Esophagus (tissue), 2 donors: ENCODE measurements around the gene TSFM. TPM values are rescaled to one million over a fixed set of nuclear protein-coding genes. Genes with fewer than 3 reads are reported as not detected.
"Not testable (repeated sequence)": the region's sequence is repeated elsewhere in the genome, so short reads cannot be mapped to it uniquely, and the experiment has no call there.

ENCODE experiments used
- H3K27ac ChIP-seq, 2 donors: one replicate each; pipeline ENCODE4 v1.5.1; 2013; ENCODE audit warnings: low read depth in 2 of 2, mild to moderate bottlenecking in 2 of 2, inconsistent platforms in 1 of 2, low read length in 1 of 2, moderate library complexity in 1 of 2
- H3K27me3 ChIP-seq, 2 donors: one replicate each; pipeline ENCODE4 v1.6.1; 2013; ENCODE audit warnings: low read length in 2 of 2, control low read depth in 1 of 2, mild to moderate bottlenecking in 1 of 2; ENCODE audit not compliant: insufficient read depth in 2 of 2, control insufficient read depth in 1 of 2
- H3K36me3 ChIP-seq, 2 donors: one replicate each; pipeline ENCODE4 v1.6.1; 2013; ENCODE audit warnings: low read length in 1 of 2; ENCODE audit not compliant: control insufficient read depth in 2 of 2, insufficient read depth in 2 of 2
- H3K4me1 ChIP-seq, 2 donors: one replicate each; pipeline ENCODE4 v1.6.1; 2013; ENCODE audit warnings: low read length in 1 of 2; ENCODE audit not compliant: control insufficient read depth in 2 of 2, insufficient read depth in 2 of 2
- H3K4me3 ChIP-seq, 2 donors: one replicate each; pipeline ENCODE4 v1.5.1; 2013; ENCODE audit warnings: low read length in 2 of 2, mild to moderate bottlenecking in 2 of 2, low read depth in 1 of 2, moderate library complexity in 1 of 2
- H3K9me3 ChIP-seq, 2 donors: one replicate each; pipeline ENCODE4 v1.6.1; 2013; ENCODE audit warnings: mild to moderate bottlenecking in 2 of 2, low read depth in 1 of 2, low read length in 1 of 2, moderate library complexity in 1 of 2; ENCODE audit not compliant: control insufficient read depth in 2 of 2, insufficient read depth in 1 of 2
- WGBS, 2 donors: extraction: QIAGEN DNeasy Blood & Tissue Kit; methylation state at CpG; one replicate each; pipeline ENCODE4 v1.1.7; 2013; 5-methylcytosine and 5-hydroxymethylcytosine counted together
- polyA plus RNA-seq, 2 donors: library from polyadenylated mRNA; stranded (reverse); fragments of 200-250 nt; gene quantifications; one replicate each; pipeline ENCODE4 v1.2.3, GENCODE V29; 2013
- donor health status: healthy with polysubstance abuse.
- donor health status: Bipolar disorder and iron deficiency.

The TSFM gene
- polyA plus RNA-seq, 2 donors: 20.5 to 30.4 TPM

DNA sequence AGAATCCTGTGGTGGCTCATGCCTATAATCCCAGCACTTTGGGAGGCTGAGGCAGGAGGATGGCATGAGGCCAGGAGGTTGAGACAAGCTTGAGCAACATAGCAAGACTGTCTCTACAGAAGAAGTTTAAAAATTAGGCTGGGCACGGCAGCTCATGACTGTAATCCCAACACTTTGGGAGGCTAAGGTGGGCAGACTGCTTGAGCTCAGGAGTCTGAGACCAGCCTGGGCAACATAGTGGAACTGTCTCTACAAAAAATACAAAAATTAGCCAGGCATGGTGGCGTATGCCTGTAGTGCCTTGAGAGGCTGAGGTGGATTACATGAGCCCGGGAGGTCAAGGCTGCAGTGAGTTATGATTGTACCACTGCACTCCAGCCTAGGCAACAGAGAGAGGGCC lies 14.7 kb upstream of the TSFM start:
- Histone ChIP-seq H3K27ac (no peak overlapping the region), H3K36me3 (peaks cover 0 to 7% of the 10 kb centered on the region in 2 donors), H3K9me3 (no peaks in the 10 kb centered on the region), H3K4me1 (peaks cover 16 to 27% of the 10 kb centered on the region in 2 donors), H3K27me3 (no peaks in the 10 kb centered on the region), H3K4me3 (no peak overlapping the region)
- WGBS, 2 donors: 94% methylated on average over 3 of the region's 3 CpGs

DNA sequence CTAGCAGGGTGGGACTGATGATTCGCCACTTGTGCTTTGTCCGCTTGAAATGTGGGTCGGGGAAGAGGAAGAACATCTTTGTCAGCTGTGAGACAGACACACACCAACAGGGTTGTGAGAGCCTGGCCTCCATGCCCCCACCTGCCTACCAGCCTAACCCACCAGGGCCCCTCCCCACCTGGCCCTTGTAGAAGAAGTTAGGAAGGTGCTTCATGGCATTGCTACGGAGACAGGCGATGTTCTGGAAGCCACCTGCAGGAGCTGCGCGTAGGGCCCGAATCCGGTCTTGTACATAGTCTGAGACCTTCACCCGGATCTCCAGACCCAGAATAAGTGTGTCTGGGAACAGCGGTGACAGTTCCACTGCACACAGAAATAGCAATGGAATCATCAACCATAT lies 13.0 kb upstream of the TSFM start:
- no peak overlapping the region for H3K4me3 ChIP-seq
- H3K27ac ChIP-seq: no peak overlapping the region
- no peaks in the 10 kb centered on the region for H3K27me3 ChIP-seq
- 95 to 97% methylated on average over 11 of the region's 11 CpGs for WGBS, 2 donors
- H3K4me1 ChIP-seq: peaks cover 16 to 26% of the 10 kb centered on the region in 2 donors
- H3K9me3 ChIP-seq: no peaks in the 10 kb centered on the region
- H3K36me3 ChIP-seq: peaks cover 0 to 7% of the 10 kb centered on the region in 2 donors

DNA sequence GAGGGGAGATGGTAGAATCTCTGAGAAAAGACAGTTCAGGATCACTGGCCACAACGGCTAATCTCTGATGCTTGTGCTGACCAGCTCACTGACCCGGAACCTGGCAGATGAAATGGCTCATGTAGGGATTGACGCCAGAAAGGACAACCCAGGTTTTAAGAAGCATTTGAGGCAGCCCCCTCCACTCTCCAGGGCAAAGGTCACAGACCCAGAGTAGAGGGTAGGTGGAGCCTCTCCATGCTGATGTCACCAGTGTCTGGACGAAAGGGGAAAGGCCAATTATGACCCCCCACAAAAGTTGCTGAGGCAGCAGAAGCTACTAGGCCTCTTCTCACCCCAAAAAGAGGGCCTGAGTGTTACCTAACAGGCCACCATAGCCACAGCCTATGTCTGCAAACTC lies 11.9 kb upstream of the TSFM start:
- Histone ChIP-seq H3K9me3 (no peaks in the 10 kb centered on the region), H3K4me3 (no peak overlapping the region), H3K36me3 (peaks cover 0 to 7% of the 10 kb centered on the region in 2 donors), H3K4me1 (peaks cover 16% of the 10 kb centered on the region in 2 donors), H3K27ac (no peak overlapping the region), H3K27me3 (no peaks in the 10 kb centered on the region)
- WGBS, 2 donors: 90 to 93% methylated on average over 4 of the region's 4 CpGs

DNA sequence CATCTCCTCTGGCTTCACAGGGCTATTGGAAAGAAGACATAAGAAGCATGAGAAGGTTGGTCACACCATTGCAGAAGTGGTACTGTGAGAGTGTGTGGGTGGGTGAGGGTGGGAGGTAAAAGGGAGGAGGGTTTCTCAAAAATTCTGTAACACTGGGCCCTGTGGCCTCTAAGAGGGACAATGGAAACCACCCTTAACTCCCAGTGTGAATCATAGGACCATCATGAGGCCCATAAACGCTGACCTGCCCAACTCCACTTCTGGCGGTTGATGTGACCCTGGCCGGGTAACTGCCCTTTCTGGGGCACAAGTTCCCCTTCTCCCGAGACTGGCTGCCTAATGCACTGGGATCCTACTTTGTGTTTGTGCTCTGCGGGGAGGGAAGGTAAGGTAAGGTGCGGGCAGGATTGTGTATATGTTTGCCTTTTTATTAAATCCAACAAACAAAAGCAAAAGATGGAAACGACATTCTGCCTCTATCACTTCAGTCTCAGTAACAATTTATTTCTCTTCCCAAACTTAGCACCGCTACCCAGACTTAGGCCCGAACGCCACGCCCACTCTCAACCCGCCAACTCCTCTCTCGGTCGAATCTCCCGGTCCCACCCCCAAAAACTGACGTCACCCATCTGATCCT lies 11.2 kb upstream of the TSFM start:
- Histone ChIP-seq H3K4me3 (peak overlapping the region; percentile 80 to 85), H3K27ac (peak overlapping the region; percentile 85 to 98), H3K9me3 (no peaks in the 10 kb centered on the region), H3K4me1 (peaks cover 10% of the 10 kb centered on the region in 2 donors), H3K27me3 (no peaks in the 10 kb centered on the region), H3K36me3 (peaks cover 0 to 7% of the 10 kb centered on the region in 2 donors)
- WGBS, 2 donors: 0 to 2% methylated on average over 16 of the region's 16 CpGs

DNA sequence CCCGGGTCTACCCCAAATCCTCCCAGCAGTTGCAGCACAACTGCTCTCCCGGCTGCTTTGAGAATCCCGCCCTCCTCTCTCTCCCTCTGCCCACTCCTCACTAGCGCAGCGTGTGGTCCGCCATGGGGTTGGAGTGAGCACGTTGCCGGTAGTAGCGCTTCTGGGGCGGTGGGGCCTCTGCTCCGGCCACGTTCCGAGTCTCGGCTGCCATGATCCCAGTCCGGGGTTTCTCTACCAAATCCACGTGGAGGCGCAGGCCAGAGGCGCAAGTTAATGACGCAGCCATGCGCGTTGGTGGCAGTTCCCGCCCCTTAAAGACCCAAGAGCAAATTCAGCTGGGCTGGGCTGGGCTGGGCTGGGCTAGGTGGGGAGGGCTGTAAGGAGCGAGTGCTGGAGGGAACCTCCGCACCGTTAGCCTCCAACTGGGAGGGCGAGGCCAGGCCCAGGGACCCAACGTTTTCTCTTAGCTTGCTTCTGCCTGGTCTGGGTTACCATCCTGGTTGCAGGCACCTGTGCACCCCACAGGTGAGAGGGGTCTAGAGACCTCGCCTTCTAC lies 10.6 kb upstream of the TSFM start, which contains the start of gene METTL1:
Gene METTL1, minus strand, starts transcription at position 233 of the 556 bp plus-strand sequence. Its CDS starts 22 bp downstream, at position 211.
- peaks cover 0 to 7% of the 10 kb centered on the region in 2 donors for H3K36me3 ChIP-seq
- no peaks in the 10 kb centered on the region for H3K9me3 ChIP-seq
- peak within 1 kb of the TSS; percentile 85 to 98 for H3K27ac ChIP-seq
- peak within 1 kb of the TSS; percentile 80 to 85 for H3K4me3 ChIP-seq
- no peaks in the 10 kb centered on the region for H3K27me3 ChIP-seq
- 0% methylated on average over 28 of the region's 28 CpGs for WGBS, 2 donors
- H3K4me1 ChIP-seq: peaks cover 4 to 5% of the 10 kb centered on the region in 2 donors

DNA sequence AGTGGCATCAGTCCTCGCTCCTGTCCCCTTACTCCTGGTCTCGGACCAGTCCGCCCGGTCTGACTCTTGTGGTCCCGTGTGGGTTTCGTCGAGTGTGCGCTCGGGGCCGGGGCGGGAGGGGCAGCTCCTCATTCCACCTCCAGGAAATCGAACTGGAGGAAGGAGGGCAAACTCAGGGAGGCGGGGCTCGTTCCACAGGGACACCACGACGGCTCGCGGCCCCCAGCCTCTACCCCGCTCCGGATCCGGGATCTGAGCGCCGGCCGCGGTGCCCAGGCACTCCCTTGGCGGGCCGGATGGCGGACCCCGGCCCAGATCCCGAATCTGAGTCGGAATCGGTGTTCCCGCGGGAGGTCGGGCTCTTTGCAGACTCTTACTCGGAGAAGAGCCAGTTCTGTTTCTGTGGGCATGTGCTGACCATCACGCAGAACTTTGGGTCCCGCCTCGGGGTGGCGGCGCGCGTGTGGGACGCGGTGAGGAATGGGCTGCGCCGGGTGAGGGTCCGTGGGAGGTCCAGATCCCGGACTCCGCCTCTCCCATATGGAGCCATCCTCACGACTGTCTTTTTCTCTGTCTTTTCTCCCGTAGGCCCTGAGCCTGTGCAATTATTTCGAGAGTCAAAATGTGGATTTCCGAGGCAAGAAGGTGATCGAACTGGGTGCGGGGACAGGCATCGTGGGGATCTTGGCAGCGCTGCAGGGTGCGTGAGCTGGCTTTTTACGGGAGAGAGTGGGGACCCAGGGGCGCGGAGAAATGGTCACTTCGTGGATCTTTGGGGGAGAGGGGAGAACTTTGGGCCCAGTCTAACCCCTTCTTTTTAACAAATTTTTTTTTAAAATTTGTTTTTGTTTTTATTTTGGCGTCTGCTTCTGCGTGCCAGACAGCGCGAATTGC lies 9.9 kb upstream of the TSFM start, which contains the start of gene EEF1AKMT3:
Gene EEF1AKMT3, plus strand, starts transcription at position 186 of the 894 bp plus-strand sequence. Its CDS starts 111 bp downstream, at position 297.
- 1 to 3% methylated on average over 66 to 67 of the region's 67 CpGs for WGBS, 2 donors
- peak within 1 kb of the TSS; percentile 80 to 85 for H3K4me3 ChIP-seq
- peaks cover 3 to 4% of the 10 kb centered on the region in 2 donors for H3K4me1 ChIP-seq
- H3K27ac ChIP-seq: peak within 1 kb of the TSS; percentile 85 to 98
- H3K9me3 ChIP-seq: no peaks in the 10 kb centered on the region
- H3K27me3 ChIP-seq: no peaks in the 10 kb centered on the region
- H3K36me3 ChIP-seq: peaks cover 0 to 7% of the 10 kb centered on the region in 2 donors

DNA sequence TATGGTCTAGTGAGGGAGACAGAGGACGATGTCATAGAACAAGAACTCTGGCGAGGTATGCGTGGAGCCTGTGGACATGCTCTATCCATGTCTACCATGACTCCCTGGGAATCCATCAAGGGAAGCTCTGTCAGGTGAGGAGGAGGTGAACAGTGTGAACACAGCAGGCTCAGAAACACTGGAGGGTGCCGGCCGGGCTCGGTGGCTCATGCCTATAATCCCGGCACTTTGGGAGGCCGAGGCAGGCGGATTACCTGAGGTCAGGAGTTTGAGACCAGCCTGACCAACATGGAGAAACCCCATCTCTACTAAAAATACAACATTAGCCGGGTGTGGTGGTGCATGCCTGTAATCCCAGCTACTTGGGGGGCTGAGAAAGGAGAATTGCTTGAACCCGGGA lies 8.0 kb upstream of the TSFM start:
- 92 to 93% methylated on average over 11 of the region's 11 CpGs for WGBS, 2 donors
- not testable (repeated sequence) for H3K36me3 ChIP-seq, H3K27me3 ChIP-seq, H3K4me3 ChIP-seq, H3K27ac ChIP-seq, H3K9me3 ChIP-seq, H3K4me1 ChIP-seq

DNA sequence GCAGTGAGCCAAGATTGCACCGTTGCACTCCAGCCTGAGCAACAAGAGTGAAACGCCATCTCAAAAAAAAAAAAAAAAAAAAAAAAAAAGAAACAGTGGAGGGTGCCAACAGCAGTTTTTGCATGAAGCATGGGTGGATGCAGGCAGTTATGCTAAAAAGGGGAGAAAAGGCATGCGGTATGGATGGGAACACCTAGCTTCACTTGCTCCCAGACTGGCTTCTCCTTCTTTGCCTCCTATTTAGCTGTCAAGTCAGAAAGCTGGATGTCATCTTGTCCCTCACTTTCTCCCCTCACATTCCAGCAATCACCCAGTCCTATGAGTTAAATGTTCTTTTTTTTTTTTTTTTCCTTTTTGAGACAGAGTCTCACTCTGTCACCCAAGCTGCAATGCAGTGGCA lies 7.5 kb upstream of the TSFM start:
- 72 to 87% methylated on average over 3 of the region's 3 CpGs for WGBS, 2 donors
- peaks cover 4 to 6% of the 10 kb centered on the region in 2 donors for H3K4me1 ChIP-seq
- no peaks in the 10 kb centered on the region for H3K9me3 ChIP-seq
- peaks cover 0 to 4% of the 10 kb centered on the region in 2 donors for H3K36me3 ChIP-seq
- no peak overlapping the region for H3K27ac ChIP-seq
- H3K4me3 ChIP-seq: no peak overlapping the region
- no peaks in the 10 kb centered on the region for H3K27me3 ChIP-seq

GRCh38 chr12:57775563-57776246 lies 6.9 kb upstream of the TSFM start:
- Histone ChIP-seq H3K27me3 (no peaks in the 10 kb centered on the region), H3K36me3 (peaks cover 0 to 7% of the 10 kb centered on the region in 2 donors)
- 86 to 90% methylated on average over 4 of the region's 4 CpGs for WGBS, 2 donors

More at GRCh38 chr12:57775563-57776246, 6.9 kb upstream of the TSFM start:
- H3K27ac ChIP-seq: no peak overlapping the region
- H3K9me3 ChIP-seq: no peaks in the 10 kb centered on the region
- H3K4me3 ChIP-seq: no peak overlapping the region
- peaks cover 4 to 6% of the 10 kb centered on the region in 2 donors for H3K4me1 ChIP-seq
